Astrocyte (in vitro differentiated cells and primary cell): ENCODE data around the gene MLXIPL. TPM values are rescaled to one million over a fixed set of nuclear protein-coding genes. Genes with fewer than 3 reads are reported as not detected.
A peak's percentile ranks its signal among the peaks of the same experiment; 100 is the strongest.

Experiments used
- DNase-seq: peaks from one replicate; pipeline ENCODE4 v3.0.0-alpha.2; 2010; ENCODE audit warnings: low read depth
- FAIRE-seq: peaks from 2 replicates; lab custom pipeline; 2011; peaks lifted over from hg19 to GRCh38; lab: Jason Lieb, UNC
- H2AFZ ChIP-seq: 2 replicates; pipeline ENCODE4 v1.6.0; 2012; ENCODE audit warnings: low read depth, low read length, inconsistent platforms
- H3K27ac ChIP-seq: 2 replicates; pipeline ENCODE4 v1.5.1; 2011; ENCODE audit warnings: low read depth, low read length, inconsistent platforms
- H3K27me3 ChIP-seq: 2 replicates; pipeline ENCODE4 v1.6.0; 2011; ENCODE audit warnings: low read length, inconsistent platforms; ENCODE audit not compliant: insufficient read depth
- H3K36me3 ChIP-seq: 2 replicates; pipeline ENCODE4 v1.5.1; 2011; ENCODE audit warnings: low read length, inconsistent platforms; ENCODE audit not compliant: insufficient read depth
- H3K4me1 ChIP-seq: 2 replicates; pipeline ENCODE4 v1.5.1; 2011; ENCODE audit warnings: low read length, inconsistent platforms; ENCODE audit not compliant: insufficient read depth
- H3K4me2 ChIP-seq: 2 replicates; pipeline ENCODE4 v1.6.0; 2012; ENCODE audit warnings: low read length, inconsistent platforms
- H3K4me3 ChIP-seq: 2 replicates; pipeline ENCODE4 v1.5.1; 2011; ENCODE audit warnings: low read depth, mild to moderate bottlenecking, low read length, inconsistent platforms; ENCODE audit not compliant: insufficient read depth
- H3K79me2 ChIP-seq: 2 replicates; pipeline ENCODE4 v1.6.0; 2012; ENCODE audit warnings: mild to moderate bottlenecking, low read length, inconsistent platforms; ENCODE audit not compliant: insufficient read depth
- H3K9ac ChIP-seq: 2 replicates; pipeline ENCODE4 v1.6.0; 2012; ENCODE audit warnings: mild to moderate bottlenecking, low read length, inconsistent platforms
- H3K9me3 ChIP-seq: 2 replicates; pipeline ENCODE4 v1.5.1; 2012; ENCODE audit warnings: low read depth, mild to moderate bottlenecking, low read length, inconsistent platforms; ENCODE audit not compliant: insufficient read depth
- H4K20me1 ChIP-seq: 2 replicates; pipeline ENCODE4 v1.6.0; 2012; ENCODE audit warnings: low read length, inconsistent platforms; ENCODE audit not compliant: insufficient read depth
- H3K27ac Mint-ChIP-seq: one replicate; pipeline ENCODE4 v1.8.0; 2021; ENCODE audit warnings: mild to moderate bottlenecking, mixed read lengths; ENCODE audit not compliant: unreplicated experiment
- H3K27me3 Mint-ChIP-seq: one replicate; pipeline ENCODE4 v1.8.0; 2021; ENCODE audit warnings: low read depth, mixed read lengths; ENCODE audit not compliant: unreplicated experiment
- H3K36me3 Mint-ChIP-seq: one replicate; pipeline ENCODE4 v1.8.0; 2021; ENCODE audit warnings: low read depth, mixed read lengths; ENCODE audit not compliant: unreplicated experiment
- H3K4me1 Mint-ChIP-seq: one replicate; pipeline ENCODE4 v1.8.0; 2021; ENCODE audit warnings: low read depth, mixed read lengths; ENCODE audit not compliant: unreplicated experiment
- H3K4me3 Mint-ChIP-seq: one replicate; pipeline ENCODE4 v1.8.0; 2021; ENCODE audit warnings: mild to moderate bottlenecking, moderate library complexity, mixed read lengths; ENCODE audit not compliant: unreplicated experiment
- H3K9me3 Mint-ChIP-seq: one replicate; pipeline ENCODE4 v1.8.0; 2021; ENCODE audit warnings: mild to moderate bottlenecking, mixed read lengths; ENCODE audit not compliant: unreplicated experiment
- EZH2 ChIP-seq: IDR thresholded peaks from 2 replicates; pipeline ENCODE4 v1.6.1; 2012; ENCODE audit warnings: mild to moderate bottlenecking, low read length, inconsistent platforms; ENCODE audit not compliant: insufficient read depth
- total RNA-seq: library from RNA; stranded (reverse); gene quantifications from 2 replicates; pipeline ENCODE4 v1.2.1, GENCODE V29; 2021
- TF ChIP-seq, protein P1 (sequence below): IDR thresholded peaks from 2 replicates; pipeline ENCODE4 v1.5.1; 2011; ENCODE audit warnings: low read depth, mild to moderate bottlenecking, inconsistent platforms, low read length, moderate library complexity; ENCODE audit not compliant: insufficient read depth

MLXIPL gene
- total RNA-seq, 1 donor from 2014 or later = 0.41 TPM

DNA sequence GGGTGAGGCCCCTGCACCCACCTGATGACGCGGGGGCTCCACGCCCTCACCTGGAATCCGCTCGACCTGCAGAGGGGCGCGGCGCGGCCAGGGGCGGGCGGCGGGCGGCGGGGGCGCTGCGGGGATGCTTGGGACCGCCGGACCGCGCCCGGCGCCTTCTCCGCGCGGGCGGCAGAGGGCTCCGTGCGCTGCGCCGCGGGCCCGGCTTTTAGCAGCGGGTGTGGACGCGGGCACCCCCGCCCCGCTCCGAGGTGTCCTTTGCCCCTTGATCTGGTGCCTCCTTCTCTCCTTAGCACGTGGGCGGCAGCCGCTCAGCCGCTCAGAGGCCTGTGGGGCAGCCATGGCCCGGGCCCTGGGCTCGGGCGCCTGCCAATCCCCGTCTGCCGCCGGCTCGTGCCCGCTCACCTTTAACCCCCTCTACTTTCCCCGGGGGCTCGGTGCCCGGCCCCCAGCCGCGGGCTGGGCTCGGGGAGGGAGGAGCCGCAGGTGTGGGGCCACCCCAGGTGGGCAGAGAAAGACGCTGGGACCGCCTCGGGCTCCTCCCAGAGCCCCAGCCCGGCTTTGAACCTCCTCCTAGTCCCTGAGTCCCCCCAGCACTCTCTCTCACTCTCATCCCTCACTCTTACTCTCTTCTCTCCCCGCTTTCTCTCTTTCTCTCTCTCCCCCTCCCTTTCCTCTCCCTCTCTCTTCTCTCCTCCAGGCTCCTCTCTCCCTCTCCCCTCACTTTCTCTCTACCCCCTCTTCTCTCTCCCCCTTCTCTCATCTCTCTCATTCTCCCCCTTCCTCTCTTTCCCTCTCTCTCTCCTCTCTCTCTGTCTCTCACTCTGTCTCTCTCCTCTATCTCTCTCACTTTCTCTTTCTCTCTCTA lies 23.6 kb upstream of the MLXIPL start:
- no peaks in the 10 kb centered on the region for H3K9me3 ChIP-seq
- H4K20me1 ChIP-seq = peaks cover 3% of the 10 kb centered on the region
- no peaks in the 10 kb centered on the region for H3K36me3 ChIP-seq
- no peaks in the 10 kb centered on the region for H3K4me1 ChIP-seq
- peaks cover 4% of the 10 kb centered on the region for H3K9me3 Mint-ChIP-seq
- peak overlapping the region; percentile 40 for H3K4me3 Mint-ChIP-seq
- H3K79me2 ChIP-seq = no peaks in the 10 kb centered on the region
- peaks cover 2% of the 10 kb centered on the region for H3K4me1 Mint-ChIP-seq
- TF ChIP-seq, protein P1, sequence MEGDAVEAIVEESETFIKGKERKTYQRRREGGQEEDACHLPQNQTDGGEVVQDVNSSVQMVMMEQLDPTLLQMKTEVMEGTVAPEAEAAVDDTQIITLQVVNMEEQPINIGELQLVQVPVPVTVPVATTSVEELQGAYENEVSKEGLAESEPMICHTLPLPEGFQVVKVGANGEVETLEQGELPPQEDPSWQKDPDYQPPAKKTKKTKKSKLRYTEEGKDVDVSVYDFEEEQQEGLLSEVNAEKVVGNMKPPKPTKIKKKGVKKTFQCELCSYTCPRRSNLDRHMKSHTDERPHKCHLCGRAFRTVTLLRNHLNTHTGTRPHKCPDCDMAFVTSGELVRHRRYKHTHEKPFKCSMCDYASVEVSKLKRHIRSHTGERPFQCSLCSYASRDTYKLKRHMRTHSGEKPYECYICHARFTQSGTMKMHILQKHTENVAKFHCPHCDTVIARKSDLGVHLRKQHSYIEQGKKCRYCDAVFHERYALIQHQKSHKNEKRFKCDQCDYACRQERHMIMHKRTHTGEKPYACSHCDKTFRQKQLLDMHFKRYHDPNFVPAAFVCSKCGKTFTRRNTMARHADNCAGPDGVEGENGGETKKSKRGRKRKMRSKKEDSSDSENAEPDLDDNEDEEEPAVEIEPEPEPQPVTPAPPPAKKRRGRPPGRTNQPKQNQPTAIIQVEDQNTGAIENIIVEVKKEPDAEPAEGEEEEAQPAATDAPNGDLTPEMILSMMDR = no peak
- TF ChIP-seq EZH2 = peak; percentile 87
- H3K4me2 ChIP-seq = peak overlapping the region; percentile 62
- no peak overlapping the region for H3K9ac ChIP-seq
- DNase-seq = no peak
- peaks cover 59% of the 10 kb centered on the region for H3K27me3 ChIP-seq
- no peak for FAIRE-seq
- no peak overlapping the region for H3K27ac ChIP-seq
- H3K4me3 ChIP-seq = no peak overlapping the region
- peak overlapping the region; percentile 41 for H2AFZ ChIP-seq
- H3K36me3 Mint-ChIP-seq = no peaks in the 10 kb centered on the region
- no peak overlapping the region for H3K27ac Mint-ChIP-seq
- H3K27me3 Mint-ChIP-seq = peaks cover 71% of the 10 kb centered on the region

DNA sequence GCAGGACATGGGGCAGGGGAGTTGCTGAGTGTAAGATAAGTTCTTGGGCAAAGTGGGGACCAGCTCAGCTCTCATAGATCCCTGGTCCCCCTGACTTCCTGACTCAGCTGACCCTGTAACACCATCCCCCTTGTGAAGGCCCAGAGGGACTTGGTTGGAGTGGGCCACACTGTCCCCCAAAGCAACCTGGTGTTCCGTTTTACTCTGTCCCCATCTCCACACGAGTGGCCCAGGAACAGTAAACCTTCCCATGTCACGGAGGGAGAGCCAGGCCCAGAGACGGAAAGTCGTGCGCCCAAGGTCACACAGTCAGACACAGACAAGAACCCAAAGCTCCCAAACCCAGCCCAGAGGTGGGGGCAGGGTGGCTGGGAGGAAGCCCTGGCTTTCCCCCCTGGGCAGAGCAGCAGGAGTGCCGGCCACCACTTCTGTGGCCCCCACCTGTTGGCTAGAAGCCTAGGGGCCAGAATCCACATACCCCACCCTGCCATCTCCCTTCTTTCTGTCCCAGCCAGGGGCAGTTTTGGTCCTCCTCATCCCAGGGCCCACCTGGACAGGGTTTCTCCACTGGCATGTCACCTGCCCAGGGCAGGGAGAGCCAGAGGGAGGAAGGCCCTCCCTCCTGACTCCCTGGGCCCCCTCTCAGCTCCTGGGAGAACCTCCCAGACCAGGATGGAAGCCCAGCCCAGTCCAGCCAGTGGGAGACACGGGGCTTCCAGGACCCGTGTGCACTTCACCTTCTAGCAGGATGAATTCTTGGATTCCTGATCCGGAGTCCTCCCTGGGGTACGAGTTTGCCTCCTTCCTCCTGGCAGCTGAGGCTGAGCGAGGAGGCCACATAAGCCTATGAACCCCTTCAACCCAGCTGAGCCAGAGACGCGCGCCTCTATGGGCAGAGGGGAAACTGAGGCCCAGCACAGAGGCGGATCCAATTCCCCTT lies 22.7 kb upstream of the MLXIPL start:
- DNase-seq (no peak), FAIRE-seq (no peak)
- peaks cover 4% of the 10 kb centered on the region for H3K9me3 Mint-ChIP-seq
- Histone ChIP-seq H4K20me1 (peaks cover 3% of the 10 kb centered on the region), H3K9ac (no peak overlapping the region), H2AFZ (no peak overlapping the region), H3K79me2 (no peaks in the 10 kb centered on the region), H3K27ac (no peak overlapping the region), H3K36me3 (no peaks in the 10 kb centered on the region), H3K4me1 (no peaks in the 10 kb centered on the region), H3K4me3 (no peak overlapping the region), H3K9me3 (no peaks in the 10 kb centered on the region), H3K4me2 (peak overlapping the region; percentile 62), H3K27me3 (peaks cover 59% of the 10 kb centered on the region)
- H3K4me1 Mint-ChIP-seq = no peaks in the 10 kb centered on the region
- H3K27ac Mint-ChIP-seq = no peak overlapping the region
- H3K4me3 Mint-ChIP-seq = no peak overlapping the region
- TF ChIP-seq, protein P1 = no peak
- TF ChIP-seq EZH2 = no peak
- no peaks in the 10 kb centered on the region for H3K36me3 Mint-ChIP-seq
- H3K27me3 Mint-ChIP-seq = peaks cover 69% of the 10 kb centered on the region
